PC-3 (cell line): ENCODE data around the gene GNG11. TPM values are rescaled to one million over a fixed set of nuclear protein-coding genes. Genes with fewer than 3 reads are reported as not detected.

Experiments used
- ATAC-seq: fragments of 200-7000 bp; cut with Tn5 transposase; 2 replicates; pipeline ENCODE4 v1.9.1; 2020; ENCODE audit warnings: mild to moderate bottlenecking, moderate library complexity
- BruUV-seq: library from RNA; stranded (reverse); fragments of 400-500 nt; replicated peaks from 2 replicates; lab custom pipeline; 2021; lab: Mats Ljungman, UMichigan
- CTCF ChIA-PET: fragments of 300-600 bp; sonication (Branson Sonifier 250); formaldehyde crosslinking; loops from one replicate; lab custom pipeline; 2022; ENCODE audit warnings: antibody characterized with exemption; lab: Charles Lee
- POLR2A ChIA-PET: fragments of 300-600 bp; sonication (Branson Sonifier 250); formaldehyde crosslinking; loops from one replicate; lab custom pipeline; 2022; ENCODE audit warnings: antibody characterized with exemption; ENCODE audit not compliant: unreplicated experiment; lab: Charles Lee
- DNase-seq: peaks from one replicate; pipeline ENCODE4 v3.0.0-alpha.2; 2015
- H2AFZ ChIP-seq: fragments of 300-600 bp; sonication (generic); 2 replicates; pipeline ENCODE4 v1.6.0; 2016; ENCODE audit warnings: antibody characterized with exemption, low read length
- H3F3A ChIP-seq: fragments of 300-600 bp; sonication (generic); one replicate; pipeline ENCODE4 v1.6.0; 2017; ENCODE audit warnings: antibody characterized with exemption, low read length, control low read depth, mild to moderate bottlenecking; ENCODE audit not compliant: unreplicated experiment
- H3K27ac ChIP-seq: fragments of 300-600 bp; sonication (generic); 2 replicates; pipeline ENCODE4 v1.5.1; 2016; ENCODE audit warnings: mild to moderate bottlenecking, low read length
- H3K27me3 ChIP-seq: fragments of 300-600 bp; sonication (generic); 2 replicates; pipeline ENCODE4 v1.6.1; 2016; ENCODE audit warnings: low read length, mixed read lengths
- H3K36me3 ChIP-seq: fragments of 300-600 bp; sonication (generic); 2 replicates; pipeline ENCODE4 v1.6.1; 2016; ENCODE audit warnings: low read depth, mixed run types, low read length, mixed read lengths
- H3K4me1 ChIP-seq: fragments of 300-600 bp; sonication (generic); 2 replicates; pipeline ENCODE4 v1.5.1; 2016; ENCODE audit warnings: low read length; ENCODE audit not compliant: insufficient read depth
- H3K4me2 ChIP-seq: fragments of 300-600 bp; sonication (generic); 2 replicates; pipeline ENCODE4 v1.6.0; 2016; ENCODE audit warnings: low read length
- H3K4me3 ChIP-seq: fragments of 300-600 bp; sonication (generic); 2 replicates; pipeline ENCODE4 v1.5.1; 2016; ENCODE audit warnings: mild to moderate bottlenecking, low read length, mixed read lengths
- H3K79me2 ChIP-seq: fragments of 300-600 bp; sonication (generic); 2 replicates; pipeline ENCODE4 v1.6.1; 2017; ENCODE audit warnings: low read length, mixed read lengths
- H3K9ac ChIP-seq: fragments of 300-600 bp; sonication (generic); 2 replicates; pipeline ENCODE4 v1.6.0; 2016; ENCODE audit warnings: mild to moderate bottlenecking, low read length
- H3K9me2 ChIP-seq: fragments of 300-600 bp; sonication (generic); replicated peaks from 2 replicates; pipeline ENCODE4 v1.6.1; 2016; ENCODE audit warnings: mixed run types, low read length, mixed read lengths
- H3K9me3 ChIP-seq: fragments of 300-600 bp; sonication (generic); 2 replicates; pipeline ENCODE4 v1.6.1; 2016; ENCODE audit warnings: low read length, mixed read lengths
- H4K20me1 ChIP-seq: fragments of 300-600 bp; sonication (generic); 2 replicates; pipeline ENCODE4 v1.6.1; 2016; ENCODE audit warnings: low read length, mixed read lengths
- EZH2 ChIP-seq: fragments of 300-600 bp; sonication (generic); IDR thresholded peaks from one replicate; pipeline ENCODE4 v1.6.1; 2017; ENCODE audit warnings: antibody characterized with exemption, mild to moderate bottlenecking, low read length; ENCODE audit not compliant: unreplicated experiment
- EZH2phosphoT487 ChIP-seq: fragments of 300-600 bp; sonication (generic); IDR thresholded peaks from 2 replicates; pipeline ENCODE4 v1.6.1; 2018; ENCODE audit warnings: mild to moderate bottlenecking, antibody characterized with exemption, low read length, borderline replicate concordance
- intact Hi-C: fragments of 100-400 bp; cut with micrococcal nuclease; formaldehyde crosslinking; loops from 2 replicates; pipeline ENCODE4 v1.9.0; 2023
- total RNA-seq: library from RNA; depleted of rRNA; stranded (reverse); fragments of >200 nt; gene quantifications from 2 replicates; pipeline ENCODE4 v1.2.3, GENCODE V29; 2014
- TF ChIP-seq, protein P1 (sequence below): fragments of 300-600 bp; sonication (generic); conservative IDR thresholded peaks from 2 replicates; pipeline ENCODE4 v1.5.1; 2017; ENCODE audit warnings: antibody characterized with exemption, low read depth, mild to moderate bottlenecking, low read length

GNG11 gene
- total RNA-seq, 1 experiment from 2014 or later, result 3.0 TPM

DNA sequence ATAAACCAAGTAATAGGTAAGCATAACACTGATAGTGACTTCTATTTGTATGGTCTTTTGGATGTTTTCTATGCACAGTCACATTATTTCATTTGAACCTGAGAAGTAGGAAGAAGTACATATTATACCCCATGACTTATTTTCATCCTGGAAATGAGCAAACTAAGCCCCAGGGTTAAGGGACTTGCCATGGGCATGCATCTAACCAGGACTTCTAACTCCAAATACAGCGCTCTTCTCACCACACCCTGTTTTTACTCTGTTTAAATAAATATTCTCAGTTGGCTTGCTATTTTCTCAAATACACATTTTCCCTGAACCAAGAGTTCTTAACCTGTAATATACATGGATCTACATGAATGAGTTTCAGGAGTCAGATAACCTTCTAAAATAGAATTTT, 16.3 kb downstream of the GNG11 start:
- Histone ChIP-seq H3K27ac (no peak overlapping the region), H3K9ac (no peak overlapping the region), H3K9me3 (no peaks in the 10 kb centered on the region), H3K27me3 (no peaks in the 10 kb centered on the region), H3K79me2 (no peaks in the 10 kb centered on the region), H3K4me2 (no peak overlapping the region), H3K4me1 (no peaks in the 10 kb centered on the region), H2AFZ (no peak overlapping the region), H3K36me3 (no peaks in the 10 kb centered on the region), H3K9me2 (no peaks in the 10 kb centered on the region), H3K4me3 (no peak overlapping the region), H4K20me1 (no peaks in the 10 kb centered on the region), H3F3A (no peaks in the 10 kb centered on the region)
- POLR2A ChIA-PET, result no interaction called here
- BruUV-seq, result no TSS peak
- DNase-seq (no peak), ATAC-seq (no peak)
- no peak for TF ChIP-seq EZH2phosphoT487
- intact Hi-C loops, result no loop called here
- CTCF ChIA-PET, result no interaction called here

DNA sequence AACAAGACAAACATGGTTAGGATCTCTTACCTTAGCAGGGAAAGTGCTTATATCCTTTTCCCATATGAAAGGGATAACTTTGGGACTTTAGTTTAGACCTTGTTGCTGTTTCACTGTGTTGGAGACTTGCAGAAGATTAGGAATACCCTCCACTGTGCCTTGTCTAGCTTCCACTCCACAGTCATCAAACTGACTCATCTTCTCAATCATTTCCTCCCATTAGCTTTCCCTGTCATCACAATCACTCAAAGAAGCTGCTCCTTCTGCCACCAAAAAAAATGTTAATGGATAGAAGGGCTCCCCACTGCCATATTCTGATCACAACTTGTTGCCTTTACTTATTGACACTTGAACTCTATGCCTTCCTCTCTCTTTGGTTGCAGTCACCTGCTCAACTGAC, 16.8 kb downstream of the GNG11 start:
- H3K9me2 ChIP-seq, result no peaks in the 10 kb centered on the region
- intact Hi-C loops, result no loop called here
- no peak overlapping the region for H3K4me3 ChIP-seq
- H3K9me3 ChIP-seq, result no peaks in the 10 kb centered on the region
- ChIA-PET CTCF (no interaction called here), POLR2A (interaction anchor here (0.5 kb wide), 1 partner anchor 79 kb away, joined by 5 read pairs; no protein-coding TSS in a partner anchor)
- no peak overlapping the region for H3K9ac ChIP-seq
- no peak for DNase-seq
- no peak overlapping the region for H3K4me2 ChIP-seq
- TF ChIP-seq, protein P1, sequence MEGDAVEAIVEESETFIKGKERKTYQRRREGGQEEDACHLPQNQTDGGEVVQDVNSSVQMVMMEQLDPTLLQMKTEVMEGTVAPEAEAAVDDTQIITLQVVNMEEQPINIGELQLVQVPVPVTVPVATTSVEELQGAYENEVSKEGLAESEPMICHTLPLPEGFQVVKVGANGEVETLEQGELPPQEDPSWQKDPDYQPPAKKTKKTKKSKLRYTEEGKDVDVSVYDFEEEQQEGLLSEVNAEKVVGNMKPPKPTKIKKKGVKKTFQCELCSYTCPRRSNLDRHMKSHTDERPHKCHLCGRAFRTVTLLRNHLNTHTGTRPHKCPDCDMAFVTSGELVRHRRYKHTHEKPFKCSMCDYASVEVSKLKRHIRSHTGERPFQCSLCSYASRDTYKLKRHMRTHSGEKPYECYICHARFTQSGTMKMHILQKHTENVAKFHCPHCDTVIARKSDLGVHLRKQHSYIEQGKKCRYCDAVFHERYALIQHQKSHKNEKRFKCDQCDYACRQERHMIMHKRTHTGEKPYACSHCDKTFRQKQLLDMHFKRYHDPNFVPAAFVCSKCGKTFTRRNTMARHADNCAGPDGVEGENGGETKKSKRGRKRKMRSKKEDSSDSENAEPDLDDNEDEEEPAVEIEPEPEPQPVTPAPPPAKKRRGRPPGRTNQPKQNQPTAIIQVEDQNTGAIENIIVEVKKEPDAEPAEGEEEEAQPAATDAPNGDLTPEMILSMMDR, result no peak
- TF ChIP-seq EZH2phosphoT487, result no peak
- no peak for TF ChIP-seq EZH2
- H2AFZ ChIP-seq, result no peak overlapping the region
- no peaks in the 10 kb centered on the region for H3K27me3 ChIP-seq
- no TSS peak for BruUV-seq
- H3K36me3 ChIP-seq, result no peaks in the 10 kb centered on the region
- H3K79me2 ChIP-seq, result no peaks in the 10 kb centered on the region
- no peak for ATAC-seq
- H3F3A ChIP-seq, result no peaks in the 10 kb centered on the region
- no peaks in the 10 kb centered on the region for H3K4me1 ChIP-seq
- H4K20me1 ChIP-seq, result no peaks in the 10 kb centered on the region
- no peak overlapping the region for H3K27ac ChIP-seq

DNA sequence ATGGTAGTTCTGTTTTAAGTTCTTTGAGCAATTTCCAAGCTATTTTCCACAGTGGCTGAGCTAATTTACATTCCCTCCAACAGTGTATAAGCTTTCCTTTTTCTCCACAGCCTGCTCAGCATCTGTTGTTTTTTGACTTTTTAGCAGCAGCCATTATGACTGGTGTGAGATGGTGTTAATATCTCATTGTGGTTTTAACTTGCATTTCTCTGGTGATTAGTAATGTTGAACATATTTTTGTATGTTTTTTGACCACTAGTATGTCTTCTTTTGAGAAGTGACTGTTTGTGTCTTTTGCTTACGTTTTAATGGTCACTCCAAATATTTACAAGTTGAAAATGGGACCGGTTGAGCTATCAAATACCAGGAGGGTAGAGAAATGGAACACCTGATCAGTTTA, 20.4 kb downstream of the GNG11 start:
- H3K79me2 ChIP-seq, result no peaks in the 10 kb centered on the region
- no peaks in the 10 kb centered on the region for H3K9me3 ChIP-seq
- DNase-seq (no peak), ATAC-seq (no peak)
- no TSS peak for BruUV-seq
- ChIA-PET CTCF (no interaction called here), POLR2A (no interaction called here)
- no peak overlapping the region for H2AFZ ChIP-seq
- H3K4me3 ChIP-seq, result no peak overlapping the region
- H3K27ac ChIP-seq, result no peak overlapping the region
- no peaks in the 10 kb centered on the region for H3K27me3 ChIP-seq
- H3K36me3 ChIP-seq, result no peaks in the 10 kb centered on the region
- H3F3A ChIP-seq, result no peaks in the 10 kb centered on the region
- TF ChIP-seq EZH2 (no peak), EZH2phosphoT487 (no peak)
- TF ChIP-seq, protein P1, result no peak
- no peak overlapping the region for H3K4me2 ChIP-seq
- no peaks in the 10 kb centered on the region for H3K4me1 ChIP-seq
- H4K20me1 ChIP-seq, result no peaks in the 10 kb centered on the region
- intact Hi-C loops, result no loop called here
- no peaks in the 10 kb centered on the region for H3K9me2 ChIP-seq
- no peak overlapping the region for H3K9ac ChIP-seq
